Breast epithelium (tissue), 3 donors: ENCODE measurements around the gene SPSB3.

ENCODE experiments used
- POLR2A ChIP-seq: fragments of 450-650 bp; IDR thresholded peaks from one replicate; pipeline ENCODE4 v1.6.1; 2016; ENCODE audit warnings: antibody characterized with exemption, mild to moderate bottlenecking, moderate library complexity
- POLR2AphosphoS5 ChIP-seq, 3 donors: sonication (generic); formaldehyde crosslinking; IDR thresholded peaks; one replicate each; pipeline ENCODE4 v1.6.1; 2017; ENCODE audit warnings: antibody characterized with exemption in 3 of 3
- TF ChIP-seq, protein P1 (sequence below), 3 donors: fragments of 450-650 bp; IDR thresholded peaks; one replicate each; pipeline ENCODE4 v1.5.1; 2016 to 2017; ENCODE audit warnings: antibody characterized with exemption in 3 of 3, mild to moderate bottlenecking in 3 of 3, moderate library complexity in 3 of 3

DNA sequence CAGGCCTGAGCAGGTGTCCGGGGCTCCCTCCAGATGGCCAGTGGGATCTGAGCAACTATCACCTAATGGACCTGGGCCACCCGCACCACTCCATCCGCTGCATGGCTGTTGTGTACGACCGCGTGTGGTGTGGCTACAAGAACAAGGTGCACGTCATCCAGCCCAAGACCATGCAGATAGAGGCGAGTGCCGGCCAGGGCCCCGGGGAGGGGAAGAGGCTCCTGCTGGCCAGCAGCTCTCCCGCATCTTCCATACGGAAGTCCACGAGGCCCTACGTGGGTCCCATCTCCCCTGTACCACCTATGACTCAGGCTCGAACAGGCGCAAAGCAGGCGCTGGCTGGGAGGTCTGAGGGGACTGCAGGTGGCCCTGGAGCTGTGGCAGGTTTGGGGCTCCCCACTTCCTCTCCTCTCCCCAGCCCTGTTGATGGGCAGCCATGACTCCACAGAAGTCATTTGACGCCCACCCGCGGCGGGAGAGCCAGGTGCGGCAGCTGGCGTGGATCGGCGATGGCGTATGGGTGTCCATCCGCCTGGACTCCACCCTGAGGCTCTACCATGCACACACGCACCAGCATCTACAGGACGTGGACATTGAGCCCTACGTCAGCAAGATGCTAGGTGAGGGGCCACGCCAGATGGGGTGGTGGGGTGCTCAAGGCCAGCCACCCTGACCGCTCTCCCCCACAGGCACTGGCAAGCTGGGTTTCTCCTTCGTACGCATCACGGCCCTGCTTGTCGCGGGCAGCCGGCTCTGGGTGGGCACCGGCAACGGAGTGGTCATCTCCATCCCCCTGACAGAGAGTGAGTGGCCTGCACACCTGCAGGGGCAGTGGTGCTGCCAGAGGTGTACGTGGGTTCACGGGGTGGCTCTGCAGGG, 15.0 kb downstream of the SPSB3 start:
- TF ChIP-seq, protein P1, sequence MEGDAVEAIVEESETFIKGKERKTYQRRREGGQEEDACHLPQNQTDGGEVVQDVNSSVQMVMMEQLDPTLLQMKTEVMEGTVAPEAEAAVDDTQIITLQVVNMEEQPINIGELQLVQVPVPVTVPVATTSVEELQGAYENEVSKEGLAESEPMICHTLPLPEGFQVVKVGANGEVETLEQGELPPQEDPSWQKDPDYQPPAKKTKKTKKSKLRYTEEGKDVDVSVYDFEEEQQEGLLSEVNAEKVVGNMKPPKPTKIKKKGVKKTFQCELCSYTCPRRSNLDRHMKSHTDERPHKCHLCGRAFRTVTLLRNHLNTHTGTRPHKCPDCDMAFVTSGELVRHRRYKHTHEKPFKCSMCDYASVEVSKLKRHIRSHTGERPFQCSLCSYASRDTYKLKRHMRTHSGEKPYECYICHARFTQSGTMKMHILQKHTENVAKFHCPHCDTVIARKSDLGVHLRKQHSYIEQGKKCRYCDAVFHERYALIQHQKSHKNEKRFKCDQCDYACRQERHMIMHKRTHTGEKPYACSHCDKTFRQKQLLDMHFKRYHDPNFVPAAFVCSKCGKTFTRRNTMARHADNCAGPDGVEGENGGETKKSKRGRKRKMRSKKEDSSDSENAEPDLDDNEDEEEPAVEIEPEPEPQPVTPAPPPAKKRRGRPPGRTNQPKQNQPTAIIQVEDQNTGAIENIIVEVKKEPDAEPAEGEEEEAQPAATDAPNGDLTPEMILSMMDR (IDR thresholded peaks at IDR 0.05) = no peak
- TF ChIP-seq POLR2A = no peak
- TF ChIP-seq POLR2AphosphoS5 (IDR thresholded peaks at IDR 0.05) = no peak
